ENCODE data around the gene SLC25A41. TPM values are rescaled to one million over a fixed set of nuclear protein-coding genes. Genes with fewer than 3 reads are reported as not detected.

The SLC25A41 gene
- total and polyA plus RNA-seq, 2 of the 13 experiments (the other 11 are each of a cell fraction or from before 2014, with no cell fraction given), result 0.33 to 0.95 TPM

GRCh38 chr19:6423499-6424194 is 9.9 kb downstream of the SLC25A41 start (continued):
- TF ChIP-seq ZNF121 (CRISPR knock-in tag; IDR thresholded peaks at IDR 0.05) (no peak), XRCC5 (optimal IDR thresholded peaks at IDR 0.05; ENCODE audit: low read length) (peak; percentile 28), ZNF790 (CRISPR knock-in tag; IDR thresholded peaks at IDR 0.05; ENCODE audit: borderline replicate concordance) (no peak), HDAC1 (CRISPR knock-in tag; IDR thresholded peaks at IDR 0.05) (0 out of 2 replicates have a peak, but pooled peaks have one; percentile 22), ATF2 (CRISPR knock-in tag; IDR thresholded peaks at IDR 0.05) (no peak), ASH2L (IDR thresholded peaks at IDR 0.05; ENCODE audit: insufficient read length, low read depth, low read length) (peak; percentile 12), TAF1 (CRISPR knock-in tag; IDR thresholded peaks at IDR 0.05) (no peak), ARID4A (CRISPR knock-in tag; IDR thresholded peaks at IDR 0.05; ENCODE audit: borderline replicate concordance) (peak; percentile 54; the same call in 1 of the 2 replicates), HNRNPH1 (optimal IDR thresholded peaks at IDR 0.05; ENCODE audit: low read depth, low read length) (peak; percentile 35), SAP130 (CRISPR knock-in tag; IDR thresholded peaks at IDR 0.05; ENCODE audit: low read depth) (peak; percentile 36; the same call in 1 of the 2 replicates), ZFP82 (CRISPR knock-in tag; IDR thresholded peaks at IDR 0.05; ENCODE audit: borderline replicate concordance) (0 out of 2 replicates have a peak, but pooled peaks have one; percentile 43), ZNF749 (CRISPR knock-in tag; IDR thresholded peaks at IDR 0.05; ENCODE audit: borderline replicate concordance) (no peak), YEATS2 (CRISPR knock-in tag; IDR thresholded peaks at IDR 0.05; ENCODE audit: borderline replicate concordance) (no peak), HNF4G (IDR thresholded peaks at IDR 0.05; ENCODE audit: borderline replicate concordance, low read depth, low read length) (no peak), HNF4G (CRISPR knock-in tag; IDR thresholded peaks at IDR 0.05; ENCODE audit: borderline replicate concordance, low read depth) (no peak)
- TF ChIP-seq, protein P1, sequence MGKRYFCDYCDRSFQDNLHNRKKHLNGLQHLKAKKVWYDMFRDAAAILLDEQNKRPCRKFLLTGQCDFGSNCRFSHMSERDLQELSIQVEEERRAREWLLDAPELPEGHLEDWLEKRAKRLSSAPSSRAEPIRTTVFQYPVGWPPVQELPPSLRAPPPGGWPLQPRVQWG (CRISPR knock-in tag; IDR thresholded peaks at IDR 0.05; ENCODE audit: borderline replicate concordance, low read depth), result no peak
- TF ChIP-seq, protein P2, sequence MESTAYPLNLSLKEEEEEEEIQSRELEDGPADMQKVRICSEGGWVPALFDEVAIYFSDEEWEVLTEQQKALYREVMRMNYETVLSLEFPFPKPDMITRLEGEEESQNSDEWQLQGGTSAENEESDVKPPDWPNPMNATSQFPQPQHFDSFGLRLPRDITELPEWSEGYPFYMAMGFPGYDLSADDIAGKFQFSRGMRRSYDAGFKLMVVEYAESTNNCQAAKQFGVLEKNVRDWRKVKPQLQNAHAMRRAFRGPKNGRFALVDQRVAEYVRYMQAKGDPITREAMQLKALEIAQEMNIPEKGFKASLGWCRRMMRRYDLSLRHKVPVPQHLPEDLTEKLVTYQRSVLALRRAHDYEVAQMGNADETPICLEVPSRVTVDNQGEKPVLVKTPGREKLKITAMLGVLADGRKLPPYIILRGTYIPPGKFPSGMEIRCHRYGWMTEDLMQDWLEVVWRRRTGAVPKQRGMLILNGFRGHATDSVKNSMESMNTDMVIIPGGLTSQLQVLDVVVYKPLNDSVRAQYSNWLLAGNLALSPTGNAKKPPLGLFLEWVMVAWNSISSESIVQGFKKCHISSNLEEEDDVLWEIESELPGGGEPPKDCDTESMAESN (CRISPR knock-in tag; conservative IDR thresholded peaks at IDR 0.05), result 0 out of 2 replicates have a peak, but pooled peaks have one; percentile 23

Measured in HepG2 (cell line).